Mesothelial cell of epicardium (in vitro differentiated cells): ENCODE results near the gene TTC24. TPM values are rescaled to one million over a fixed set of nuclear protein-coding genes. Genes with fewer than 3 reads are reported as not detected.

Source experiments
- DNase-seq, 2 experiments: peaks; one replicate each; pipeline ENCODE4 v3.0.0; 2021; ENCODE audit warnings: low spot score in 2 of 2; ENCODE audit not compliant: unreplicated experiment in 2 of 2
- H3K27ac Mint-ChIP-seq: 2 replicates; pipeline ENCODE4 v1.8.0; 2021; ENCODE audit warnings: mixed read lengths
- H3K27me3 Mint-ChIP-seq: 2 replicates; pipeline ENCODE4 v1.8.0; 2021; ENCODE audit warnings: low read depth, mixed read lengths
- H3K36me3 Mint-ChIP-seq: 2 replicates; pipeline ENCODE4 v1.8.0; 2021; ENCODE audit warnings: mixed read lengths
- H3K4me1 Mint-ChIP-seq: 2 replicates; pipeline ENCODE4 v1.8.0; 2021; ENCODE audit warnings: mixed read lengths
- H3K4me3 Mint-ChIP-seq: 2 replicates; pipeline ENCODE4 v1.8.0; 2021; ENCODE audit warnings: mild to moderate bottlenecking, moderate library complexity, mixed read lengths
- H3K9me3 Mint-ChIP-seq: 2 replicates; pipeline ENCODE4 v1.8.0; 2021; ENCODE audit warnings: mixed read lengths
- CTCF ChIP-seq: fragments of 200-600 bp; sonication (generic); IDR thresholded peaks from one replicate; pipeline ENCODE4 v1.5.0; 2021; ENCODE audit warnings: antibody characterized with exemption; ENCODE audit not compliant: unreplicated experiment
- total RNA-seq: library from RNA; stranded (reverse); gene quantifications from 3 replicates; pipeline ENCODE4 v1.2.1, GENCODE V29; 2021

Gene TTC24
- total RNA-seq, 1 donor from 2014 or later: not detected

DNA sequence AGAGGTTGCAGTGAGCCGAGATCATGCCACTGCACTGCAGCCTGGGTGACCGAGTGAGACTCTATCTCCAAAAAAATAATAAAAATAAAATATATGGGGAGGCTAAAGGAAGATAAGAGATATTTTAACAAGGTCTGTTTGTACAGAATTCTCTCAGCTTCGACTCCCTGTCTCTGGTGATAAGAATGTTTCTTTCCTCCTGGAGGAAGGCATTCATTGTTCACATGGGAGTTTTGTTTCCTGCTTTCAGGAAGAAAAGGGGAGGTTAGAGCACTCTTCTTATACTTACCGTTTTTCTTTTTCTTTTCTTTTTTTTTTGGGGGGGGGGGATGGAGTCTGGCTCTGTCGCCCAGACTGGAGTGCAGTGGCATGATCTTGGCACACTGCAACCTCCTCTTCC, 10.0 kb downstream of the TTC24 start:
- no peak for TF ChIP-seq CTCF
- no peak overlapping the region for H3K27ac Mint-ChIP-seq
- no peak overlapping the region for H3K4me3 Mint-ChIP-seq
- peaks cover 11% of the 10 kb centered on the region for H3K27me3 Mint-ChIP-seq
- H3K4me1 Mint-ChIP-seq: peaks cover 19% of the 10 kb centered on the region
- H3K9me3 Mint-ChIP-seq: no peaks in the 10 kb centered on the region
- DNase-seq: no peak
- no peaks in the 10 kb centered on the region for H3K36me3 Mint-ChIP-seq

DNA sequence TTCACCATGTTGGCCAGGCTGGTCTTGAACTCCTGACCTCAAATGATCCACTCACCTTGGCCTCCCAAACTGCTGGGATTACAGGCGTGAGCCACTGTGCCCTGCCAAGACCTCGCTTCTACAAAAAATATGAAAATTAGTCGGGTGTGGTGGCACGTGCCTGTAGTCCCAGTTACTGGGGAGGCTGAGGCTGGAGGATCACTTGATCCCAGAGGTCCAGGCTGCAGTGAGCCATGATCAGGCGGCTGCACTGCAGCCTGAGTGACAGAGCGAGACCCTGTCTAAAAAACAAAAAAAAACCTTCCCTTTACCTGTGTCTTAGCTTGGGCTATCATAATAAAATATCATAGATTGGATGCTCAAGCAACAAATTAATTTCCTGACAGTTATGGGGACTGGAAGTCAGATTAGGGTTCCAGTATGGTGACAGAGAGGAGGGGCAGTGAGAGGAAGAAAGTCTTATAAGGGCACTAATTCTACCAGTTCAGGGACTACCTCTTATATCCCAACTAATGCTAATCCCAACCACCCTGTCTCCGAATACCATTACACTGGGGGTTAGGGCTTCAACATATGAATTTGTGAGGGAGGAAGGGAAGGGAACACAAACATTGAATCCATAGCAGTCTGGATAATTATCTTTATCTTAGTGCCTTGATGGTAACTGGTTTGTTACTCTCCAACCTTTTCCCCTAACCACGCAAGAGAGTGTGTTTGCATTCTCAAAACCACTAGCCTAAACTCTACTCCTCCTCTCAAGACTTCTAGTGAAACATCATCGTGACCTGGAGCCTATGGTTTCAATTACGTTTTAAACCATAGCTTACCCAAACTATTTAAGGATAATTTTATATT, 11.0 kb downstream of the TTC24 start:
- DNase-seq: no peak
- Mint-ChIP-seq H3K36me3 (peaks cover 7% of the 10 kb centered on the region), H3K27ac (peak overlapping the region; percentile 89), H3K9me3 (no peaks in the 10 kb centered on the region), H3K27me3 (peaks cover 6% of the 10 kb centered on the region), H3K4me3 (peak overlapping the region; percentile 86), H3K4me1 (peaks cover 24% of the 10 kb centered on the region)
- TF ChIP-seq CTCF: no peak

- no peaks in the 10 kb centered on the region for H3K27me3 Mint-ChIP-seq
- peaks cover 7% of the 10 kb centered on the region for H3K36me3 Mint-ChIP-seq
- TF ChIP-seq CTCF: no peak
- H3K4me1 Mint-ChIP-seq: peaks cover 24% of the 10 kb centered on the region
- H3K9me3 Mint-ChIP-seq: no peaks in the 10 kb centered on the region
- H3K27ac Mint-ChIP-seq: peak overlapping the region; percentile 89
- H3K4me3 Mint-ChIP-seq: peak overlapping the region; percentile 86
- DNase-seq: no peak
These were observed 11.6 kb downstream of the TTC24 start for GRCh38 chr1:156591181-156591431.

- Mint-ChIP-seq H3K4me1 (peaks cover 24% of the 10 kb centered on the region), H3K27ac (peak within 1 kb of the TSS; percentile 89), H3K27me3 (no peaks in the 10 kb centered on the region), H3K4me3 (peak within 1 kb of the TSS; percentile 86), H3K9me3 (no peaks in the 10 kb centered on the region), H3K36me3 (peaks cover 9% of the 10 kb centered on the region)
- DNase-seq: peak; percentile 69 to 81
- no peak for TF ChIP-seq CTCF
These were observed 12.1 kb downstream of the TTC24 start, which contains the start of gene NAXE for GRCh38 chr1:156591432-156592157. TSS of gene NAXE (plus strand) at chr1:156591776. CDS start at chr1:156591805, 29 bp downstream.

DNA sequence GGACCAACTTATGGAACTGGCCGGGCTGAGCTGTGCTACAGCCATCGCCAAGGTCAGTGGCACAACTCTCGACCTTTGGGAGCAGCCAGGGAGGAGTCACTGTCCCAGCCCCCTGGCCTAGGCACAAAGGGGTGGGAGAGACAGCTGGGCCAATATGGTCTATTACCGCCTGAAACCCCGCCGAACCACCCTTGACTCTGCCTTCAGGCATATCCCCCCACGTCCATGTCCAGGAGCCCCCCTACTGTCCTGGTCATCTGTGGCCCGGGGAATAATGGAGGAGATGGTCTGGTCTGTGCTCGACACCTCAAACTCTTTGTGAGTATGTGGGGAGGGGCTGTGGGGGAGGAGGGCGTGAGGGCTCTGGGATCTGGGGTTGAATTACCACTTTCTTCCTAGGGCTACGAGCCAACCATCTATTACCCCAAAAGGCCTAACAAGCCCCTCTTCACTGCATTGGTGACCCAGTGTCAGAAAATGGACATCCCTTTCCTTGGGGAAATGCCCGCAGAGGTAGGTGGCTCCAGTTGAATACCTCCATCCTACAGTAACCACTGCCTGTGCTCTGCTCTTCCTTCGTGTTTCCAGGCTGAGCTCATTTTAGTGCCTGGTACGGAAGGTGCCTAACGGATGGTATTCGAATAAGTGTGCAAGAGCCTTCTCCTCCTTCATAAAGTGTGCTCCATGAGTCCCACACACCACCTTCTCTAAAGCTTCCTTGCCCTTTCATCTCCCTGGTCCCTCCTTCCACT, 12.8 kb downstream of the TTC24 start:
- peak overlapping the region; percentile 77 for H3K27ac Mint-ChIP-seq
- H3K9me3 Mint-ChIP-seq: no peaks in the 10 kb centered on the region
- no peaks in the 10 kb centered on the region for H3K27me3 Mint-ChIP-seq
- H3K36me3 Mint-ChIP-seq: peaks cover 14% of the 10 kb centered on the region
- DNase-seq: no peak
- peak overlapping the region; percentile 86 for H3K4me3 Mint-ChIP-seq
- H3K4me1 Mint-ChIP-seq: peaks cover 24% of the 10 kb centered on the region
- no peak for TF ChIP-seq CTCF
